NCI-H2171 (cell line): ENCODE results near the gene EP400.
A peak's percentile ranks its signal among the peaks of the same experiment; 100 is the strongest.

Experiments
- DNase-seq: peaks from one replicate; lab custom pipeline; 2025; lab: John Stamatoyannopoulos, UW

EP400 gene, protein sequence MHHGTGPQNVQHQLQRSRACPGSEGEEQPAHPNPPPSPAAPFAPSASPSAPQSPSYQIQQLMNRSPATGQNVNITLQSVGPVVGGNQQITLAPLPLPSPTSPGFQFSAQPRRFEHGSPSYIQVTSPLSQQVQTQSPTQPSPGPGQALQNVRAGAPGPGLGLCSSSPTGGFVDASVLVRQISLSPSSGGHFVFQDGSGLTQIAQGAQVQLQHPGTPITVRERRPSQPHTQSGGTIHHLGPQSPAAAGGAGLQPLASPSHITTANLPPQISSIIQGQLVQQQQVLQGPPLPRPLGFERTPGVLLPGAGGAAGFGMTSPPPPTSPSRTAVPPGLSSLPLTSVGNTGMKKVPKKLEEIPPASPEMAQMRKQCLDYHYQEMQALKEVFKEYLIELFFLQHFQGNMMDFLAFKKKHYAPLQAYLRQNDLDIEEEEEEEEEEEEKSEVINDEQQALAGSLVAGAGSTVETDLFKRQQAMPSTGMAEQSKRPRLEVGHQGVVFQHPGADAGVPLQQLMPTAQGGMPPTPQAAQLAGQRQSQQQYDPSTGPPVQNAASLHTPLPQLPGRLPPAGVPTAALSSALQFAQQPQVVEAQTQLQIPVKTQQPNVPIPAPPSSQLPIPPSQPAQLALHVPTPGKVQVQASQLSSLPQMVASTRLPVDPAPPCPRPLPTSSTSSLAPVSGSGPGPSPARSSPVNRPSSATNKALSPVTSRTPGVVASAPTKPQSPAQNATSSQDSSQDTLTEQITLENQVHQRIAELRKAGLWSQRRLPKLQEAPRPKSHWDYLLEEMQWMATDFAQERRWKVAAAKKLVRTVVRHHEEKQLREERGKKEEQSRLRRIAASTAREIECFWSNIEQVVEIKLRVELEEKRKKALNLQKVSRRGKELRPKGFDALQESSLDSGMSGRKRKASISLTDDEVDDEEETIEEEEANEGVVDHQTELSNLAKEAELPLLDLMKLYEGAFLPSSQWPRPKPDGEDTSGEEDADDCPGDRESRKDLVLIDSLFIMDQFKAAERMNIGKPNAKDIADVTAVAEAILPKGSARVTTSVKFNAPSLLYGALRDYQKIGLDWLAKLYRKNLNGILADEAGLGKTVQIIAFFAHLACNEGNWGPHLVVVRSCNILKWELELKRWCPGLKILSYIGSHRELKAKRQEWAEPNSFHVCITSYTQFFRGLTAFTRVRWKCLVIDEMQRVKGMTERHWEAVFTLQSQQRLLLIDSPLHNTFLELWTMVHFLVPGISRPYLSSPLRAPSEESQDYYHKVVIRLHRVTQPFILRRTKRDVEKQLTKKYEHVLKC (N-terminal part only)

DNA sequence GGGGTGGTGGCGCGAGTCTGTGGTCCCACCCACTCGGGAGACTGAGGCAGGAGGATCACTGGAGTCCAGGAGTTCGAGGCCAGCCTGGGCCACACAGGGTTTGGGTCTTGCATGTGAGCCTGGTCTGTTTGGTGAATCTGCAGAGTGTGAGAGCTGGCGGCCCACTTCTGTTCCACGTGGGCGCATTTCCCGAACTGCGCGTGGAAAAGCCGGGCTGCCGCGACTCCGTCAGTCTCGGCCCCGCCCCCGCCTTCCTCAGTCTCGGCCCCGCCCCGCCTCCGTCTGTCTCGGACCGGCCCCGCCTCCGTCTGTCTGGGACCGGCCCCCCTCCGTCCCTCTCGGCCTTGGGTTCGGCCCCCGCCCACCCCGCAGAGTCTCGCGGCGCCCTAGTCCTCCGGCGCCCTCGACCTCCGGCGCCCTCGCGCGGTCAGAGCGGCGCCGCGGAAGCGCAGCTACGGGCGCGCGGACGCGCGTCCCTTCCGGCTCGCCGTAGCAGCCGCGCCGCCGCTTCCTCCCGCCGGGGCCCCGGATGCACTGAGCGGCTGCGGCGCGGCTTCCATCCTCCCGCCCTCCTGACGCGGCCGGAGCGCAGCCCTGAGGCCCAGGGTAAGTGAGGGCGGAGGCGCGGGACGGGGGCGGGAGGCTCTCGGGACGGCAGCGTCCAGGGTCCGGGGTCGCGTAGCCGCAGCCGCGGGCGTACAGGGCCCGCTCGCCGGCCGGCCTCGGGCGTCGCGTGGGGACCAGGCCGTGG is at the start of gene EP400:
Gene EP400, plus strand, starts transcription at position 512 of the 751 bp plus-strand sequence. CDS start 10,678 bp downstream, outside the sequence.
- DNase-seq: peak; percentile 95

DNA sequence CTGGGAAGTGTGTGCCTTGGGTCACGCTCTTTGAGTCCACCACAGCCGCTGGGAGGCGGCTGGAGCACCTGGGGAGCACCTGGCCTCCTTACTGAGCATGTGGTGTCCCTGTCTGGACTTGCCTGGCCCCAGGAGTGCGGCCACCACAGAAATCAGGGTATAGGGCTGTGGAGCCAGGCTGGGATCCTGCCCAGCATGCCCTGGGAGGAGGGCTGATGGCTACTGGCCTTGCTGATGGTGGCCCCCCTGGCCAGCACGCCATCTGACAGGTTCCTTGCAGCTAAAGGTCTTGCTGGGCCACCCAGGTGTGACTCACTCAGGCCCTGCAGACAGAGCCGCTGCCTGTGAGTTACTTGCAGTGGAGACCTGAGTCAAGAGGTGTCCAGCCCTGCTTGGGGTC is 49.3 kb upstream of the EP400 start:
- DNase-seq: no peak

DNA sequence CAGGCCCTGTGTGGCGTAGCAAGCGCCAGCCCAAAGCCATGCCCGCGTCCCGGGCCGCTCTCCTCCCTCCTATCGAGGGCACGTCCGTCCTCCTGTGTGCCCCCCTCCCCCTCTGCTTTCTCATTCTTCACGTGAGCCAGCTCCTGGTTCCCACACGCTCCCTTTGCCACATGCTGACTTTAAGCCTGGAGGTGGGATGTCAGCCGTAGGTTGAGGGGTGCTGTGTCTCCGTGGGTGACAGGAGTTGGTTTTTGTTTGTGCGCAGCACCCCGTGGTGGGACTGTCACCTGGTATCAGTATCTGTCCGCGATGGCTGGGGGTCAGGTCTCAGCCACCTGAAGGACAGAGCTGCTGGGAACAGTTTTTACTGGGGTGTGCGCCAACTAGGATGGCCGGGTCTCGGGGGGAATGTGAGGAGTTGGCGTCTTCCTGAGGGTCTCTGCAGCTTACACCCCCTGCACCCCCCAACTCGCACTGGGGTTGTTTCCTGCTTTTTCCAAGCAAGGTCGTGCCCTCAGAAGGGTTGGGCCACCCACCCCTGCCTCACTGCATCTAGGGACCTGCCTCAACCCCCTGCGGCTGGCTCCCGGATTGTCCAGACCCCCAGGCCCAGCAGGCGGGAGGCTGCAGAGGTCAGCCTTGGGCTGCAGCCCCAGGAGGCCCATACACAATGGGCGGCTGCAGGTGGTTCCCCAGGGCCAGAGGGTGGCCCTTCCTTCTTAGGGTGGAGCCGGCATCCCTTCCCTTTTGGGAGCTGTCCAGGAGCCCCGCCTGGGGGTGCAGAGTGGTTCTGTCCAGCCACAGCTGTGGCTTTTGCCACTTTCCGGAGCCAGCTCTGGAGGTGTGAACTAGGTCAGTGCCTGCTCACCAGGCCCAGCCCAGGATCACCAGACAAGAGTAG is 48.1 kb upstream of the EP400 start:
- no peak for DNase-seq

DNA sequence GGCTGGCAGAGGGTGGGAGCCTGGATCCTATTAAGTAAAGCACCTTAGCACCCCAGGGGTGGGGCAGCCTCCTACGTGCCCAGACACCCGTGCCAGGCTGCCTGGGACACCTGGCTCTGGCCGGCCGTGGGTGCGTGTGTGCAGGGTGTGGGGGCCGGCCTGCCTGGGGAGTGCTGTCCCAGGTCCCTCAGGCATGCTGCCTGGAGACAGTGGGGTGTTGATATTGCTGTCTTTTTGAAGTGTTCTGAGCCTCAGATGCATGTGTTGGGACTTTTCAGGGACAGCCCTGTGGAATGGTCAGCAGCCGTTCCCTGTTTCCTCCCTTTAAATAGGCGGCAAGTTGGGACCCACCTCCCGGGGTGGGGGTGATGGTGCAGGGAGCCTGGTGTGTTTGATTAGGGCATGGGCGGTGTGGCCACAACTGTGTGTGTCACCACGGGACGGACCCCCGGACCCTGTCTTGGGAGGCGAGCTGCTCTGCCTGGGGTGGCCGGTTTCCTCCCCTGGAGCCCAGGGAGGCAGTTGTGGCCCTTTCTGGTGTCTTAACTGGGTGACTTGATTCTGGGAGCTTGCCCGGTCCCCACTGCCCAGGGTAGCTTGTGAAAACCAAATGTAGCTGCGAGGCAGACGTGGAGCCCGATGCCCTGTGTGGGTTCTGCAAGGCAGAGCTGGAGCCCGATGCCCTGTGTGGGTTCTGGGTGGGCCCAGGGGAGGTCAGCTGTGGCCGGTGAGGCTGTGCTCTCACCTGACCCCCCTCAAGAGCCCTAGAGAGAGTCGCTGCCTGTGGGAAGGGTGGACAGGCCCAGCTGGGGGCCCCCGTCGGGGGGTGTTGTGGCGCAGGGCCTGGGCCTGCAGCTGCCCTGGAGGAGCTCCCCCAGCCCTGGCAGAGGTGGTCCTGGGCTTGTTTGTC is 47.2 kb upstream of the EP400 start:
- DNase-seq: no peak

DNA sequence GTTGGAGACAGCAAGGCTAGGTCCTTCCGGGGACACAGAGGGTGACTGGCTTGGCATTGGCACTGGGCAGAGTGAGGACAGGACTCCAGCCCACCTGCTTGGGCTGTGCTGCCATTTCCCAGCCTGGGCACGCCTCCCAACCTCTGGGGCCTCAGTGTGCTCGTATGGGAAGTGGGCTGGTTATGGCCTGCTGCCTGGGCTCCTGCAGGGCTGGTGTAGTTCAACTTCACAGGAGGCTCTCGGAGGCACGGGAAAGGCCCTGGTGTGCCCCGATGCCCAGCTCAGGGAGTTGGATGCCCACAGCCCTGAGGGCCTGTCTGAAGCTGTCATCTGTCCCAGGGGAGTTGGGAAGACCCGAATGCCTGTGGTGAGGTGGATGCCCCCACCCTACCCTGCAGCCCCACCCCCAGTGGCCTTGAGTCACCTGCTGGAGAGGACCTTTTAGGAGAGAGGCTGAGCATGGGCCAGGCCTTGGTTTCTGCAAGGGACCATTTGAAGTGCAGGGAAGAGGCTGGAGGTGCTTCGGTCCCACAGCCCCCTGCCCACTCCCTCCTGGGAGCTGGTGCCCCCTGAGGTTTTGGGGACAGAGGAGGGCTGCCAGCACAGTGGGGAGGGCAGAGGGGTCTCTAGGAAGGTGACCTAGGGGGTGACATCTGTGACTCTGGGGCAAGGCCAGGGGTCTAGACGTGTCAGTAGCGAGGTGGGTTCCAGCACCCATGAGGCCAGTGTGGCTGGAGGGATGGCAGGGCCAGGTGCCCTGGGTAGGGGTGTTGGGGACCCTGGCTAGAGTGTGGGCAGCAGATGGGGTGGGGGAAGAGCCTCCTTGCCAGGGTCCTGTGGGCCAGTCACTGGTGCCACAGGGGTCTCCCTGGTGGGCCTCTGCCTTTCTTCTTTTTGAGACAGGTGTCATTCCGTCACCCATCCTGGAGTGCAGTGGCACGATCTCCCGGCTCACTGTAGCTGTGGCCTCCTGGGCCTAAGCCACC is 46.2 kb upstream of the EP400 start:
- DNase-seq: no peak

DNA sequence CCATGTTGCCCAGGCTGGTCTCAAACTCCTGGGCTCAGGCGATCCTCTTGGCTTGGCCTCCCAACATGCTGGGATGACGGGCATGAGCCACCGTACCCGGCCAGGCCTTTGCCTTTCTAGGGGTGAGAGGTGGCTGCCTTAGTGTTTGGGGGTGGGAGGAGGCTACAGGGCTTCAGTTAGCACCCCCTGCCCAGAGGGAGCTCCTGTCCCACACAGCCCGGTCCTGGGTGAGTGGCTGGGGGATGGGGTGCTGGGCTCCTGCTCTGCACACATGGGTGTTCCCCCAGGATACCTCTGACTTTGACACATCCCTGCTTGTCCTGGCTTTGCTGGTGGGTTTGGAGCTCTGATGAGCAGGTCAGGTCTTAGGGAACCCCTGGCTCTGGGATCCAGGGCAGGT is 45.4 kb upstream of the EP400 start:
- DNase-seq: no peak

DNA sequence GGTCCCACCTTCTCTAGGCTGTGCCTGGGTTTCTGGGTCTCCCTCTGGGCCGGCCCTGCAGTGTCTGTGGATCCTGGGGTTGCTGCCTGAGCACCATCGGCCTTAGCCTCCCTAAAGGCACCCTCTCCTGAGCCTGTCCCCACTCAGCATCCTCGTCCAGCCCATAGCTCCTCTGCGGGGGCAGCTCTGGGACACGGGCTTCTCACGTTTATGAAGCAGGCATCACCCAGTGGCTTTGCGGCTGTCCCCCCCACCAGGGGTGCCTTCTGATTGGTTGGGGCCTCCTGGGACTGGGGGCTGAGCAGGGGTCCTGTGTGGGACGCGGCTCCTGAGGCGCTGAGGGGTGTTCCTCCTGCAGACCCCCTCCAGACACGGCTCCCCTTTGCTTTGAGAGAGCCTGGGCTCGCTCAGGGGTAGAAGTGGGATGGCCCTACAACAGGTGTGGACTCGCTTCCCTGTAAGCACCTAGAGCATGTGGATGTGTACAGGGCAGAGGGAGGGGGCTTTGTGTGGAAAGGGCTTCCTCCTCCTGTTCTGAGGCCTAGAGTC is 44.6 kb upstream of the EP400 start:
- DNase-seq: no peak

DNA sequence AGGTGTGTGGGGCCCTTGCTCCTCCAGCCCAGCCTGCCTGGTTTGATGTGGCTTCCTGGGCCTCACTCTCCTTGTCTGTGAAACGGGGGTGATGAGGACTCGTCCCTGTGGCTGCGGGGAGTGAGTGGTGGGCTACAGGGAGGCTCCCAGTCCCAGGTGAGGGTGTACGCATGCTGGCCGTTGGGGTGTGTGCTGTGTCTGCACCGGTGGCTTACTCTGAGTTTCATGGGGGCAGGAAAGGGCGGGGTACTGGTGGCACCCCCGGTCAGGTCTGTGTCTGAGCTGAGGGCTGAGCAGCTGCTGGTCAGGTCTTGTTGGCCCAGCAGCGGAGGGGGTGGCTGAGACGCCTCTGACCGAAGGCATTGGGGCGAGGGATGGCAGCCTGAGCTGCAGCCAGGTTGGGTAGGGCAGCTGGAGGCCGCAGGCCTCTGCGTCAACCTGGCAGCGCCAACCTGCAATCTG is 44.1 kb upstream of the EP400 start:
- no peak for DNase-seq

DNA sequence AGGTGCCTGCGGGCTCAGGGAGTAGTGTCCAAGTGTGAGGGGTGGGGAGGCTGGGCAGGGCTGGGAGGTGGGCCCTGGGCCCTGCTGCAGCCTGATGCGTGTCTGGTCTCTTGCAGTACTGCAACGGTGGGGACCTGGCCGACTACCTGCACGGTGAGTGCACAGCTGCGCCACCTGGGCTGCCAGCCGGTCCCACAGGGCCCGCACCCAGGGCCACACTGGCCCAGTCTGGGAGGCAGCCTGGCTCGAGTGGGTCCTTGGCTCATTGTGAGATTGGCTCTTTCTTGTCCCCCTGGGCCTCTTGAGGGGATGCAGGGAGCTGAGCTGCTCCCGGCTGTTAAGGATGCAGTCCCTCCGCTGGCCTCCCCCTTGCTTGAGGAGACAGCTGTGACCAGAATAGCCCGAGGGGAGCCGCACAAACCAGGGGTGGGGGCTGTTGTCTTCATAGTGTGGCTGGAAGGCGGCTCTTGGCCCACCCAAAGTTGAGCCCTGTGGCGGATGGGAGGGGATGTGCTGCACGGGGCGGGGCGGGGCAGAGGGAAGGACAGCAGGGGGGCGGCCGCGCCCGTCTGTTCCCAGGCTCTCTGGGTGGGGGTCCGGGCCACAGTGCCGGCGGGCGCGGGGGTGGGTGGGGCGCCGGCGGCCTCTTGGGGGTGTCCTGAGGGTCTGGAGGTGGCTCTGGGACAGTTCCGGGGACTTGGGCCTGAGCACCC is 42.2 kb upstream of the EP400 start:
- no peak for DNase-seq

DNA sequence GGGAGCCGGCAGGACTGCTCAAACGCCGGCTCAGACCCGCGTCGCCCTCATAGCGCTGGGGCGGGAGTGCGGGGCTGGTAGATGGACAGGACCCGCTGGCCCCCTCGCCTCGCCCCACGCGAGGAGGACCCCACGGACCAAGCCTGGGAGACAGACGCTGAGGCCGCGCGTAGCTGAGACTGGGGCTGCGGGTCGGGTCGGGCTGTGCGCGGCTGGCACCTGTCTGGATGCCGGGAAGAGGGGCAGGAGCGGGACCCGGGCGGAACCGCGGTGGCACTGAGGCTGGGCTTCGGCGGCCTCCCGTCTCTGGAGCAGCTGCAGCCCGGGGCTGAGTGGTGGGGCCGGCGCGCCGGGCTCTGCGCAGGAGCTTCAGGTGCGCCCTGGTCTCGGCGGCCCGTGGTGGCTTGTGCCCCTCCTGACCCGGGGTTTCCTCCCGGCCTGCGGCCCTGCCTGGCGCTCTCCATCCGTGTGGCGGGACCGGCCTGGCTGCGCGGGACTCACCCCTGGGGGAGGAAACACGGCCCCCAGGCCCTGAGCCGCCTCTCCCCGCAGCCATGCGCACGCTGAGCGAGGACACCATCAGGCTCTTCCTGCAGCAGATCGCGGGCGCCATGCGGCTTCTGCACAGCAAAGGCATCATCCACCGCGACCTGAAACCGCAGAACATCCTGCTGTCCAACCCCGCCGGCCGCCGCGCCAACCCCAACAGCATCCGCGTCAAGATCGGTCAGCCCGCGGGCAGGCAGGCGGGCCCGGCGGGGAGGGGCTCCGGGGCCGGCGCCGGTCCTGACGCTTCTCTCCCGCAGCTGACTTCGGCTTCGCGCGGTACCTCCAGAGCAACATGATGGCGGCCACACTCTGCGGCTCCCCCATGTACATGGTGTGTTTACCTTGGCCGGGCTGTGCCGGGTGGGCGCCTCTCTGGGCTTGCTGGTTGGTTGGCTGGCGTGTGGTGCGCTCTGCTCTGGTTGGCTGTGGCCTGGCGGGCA is 41.4 kb upstream of the EP400 start:
- DNase-seq: no peak

DNA sequence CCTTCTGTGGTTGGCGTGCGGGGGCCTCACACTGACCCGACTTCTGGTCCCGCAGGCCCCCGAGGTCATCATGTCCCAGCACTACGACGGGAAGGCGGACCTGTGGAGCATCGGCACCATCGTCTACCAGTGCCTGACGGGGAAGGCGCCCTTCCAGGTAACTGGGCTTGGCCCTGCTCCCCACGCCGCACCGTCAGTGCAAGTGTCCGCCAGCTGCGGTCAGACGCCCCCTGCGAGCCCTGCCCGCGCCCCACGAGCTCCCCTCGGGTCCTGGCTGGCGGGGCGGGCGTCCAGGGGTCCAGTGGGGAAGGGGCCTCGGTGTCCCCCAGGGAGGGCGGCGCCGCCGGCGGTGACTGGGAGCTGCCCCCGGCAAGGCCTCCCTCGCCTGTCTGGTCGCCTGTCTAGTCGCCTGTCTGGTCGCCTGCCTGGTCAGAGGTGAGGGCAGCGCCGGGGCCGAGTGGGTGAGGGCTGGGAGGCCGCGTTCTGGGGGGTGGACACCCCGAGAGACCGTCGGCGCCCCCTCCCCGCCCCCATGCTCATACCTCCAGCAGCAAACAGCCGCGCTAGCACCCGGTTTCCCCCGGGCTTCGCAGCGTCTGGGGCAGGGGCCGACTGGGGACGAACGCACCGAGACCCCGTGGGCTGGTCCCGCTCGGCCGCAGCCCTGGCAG is 40.5 kb upstream of the EP400 start:
- DNase-seq: no peak

DNA sequence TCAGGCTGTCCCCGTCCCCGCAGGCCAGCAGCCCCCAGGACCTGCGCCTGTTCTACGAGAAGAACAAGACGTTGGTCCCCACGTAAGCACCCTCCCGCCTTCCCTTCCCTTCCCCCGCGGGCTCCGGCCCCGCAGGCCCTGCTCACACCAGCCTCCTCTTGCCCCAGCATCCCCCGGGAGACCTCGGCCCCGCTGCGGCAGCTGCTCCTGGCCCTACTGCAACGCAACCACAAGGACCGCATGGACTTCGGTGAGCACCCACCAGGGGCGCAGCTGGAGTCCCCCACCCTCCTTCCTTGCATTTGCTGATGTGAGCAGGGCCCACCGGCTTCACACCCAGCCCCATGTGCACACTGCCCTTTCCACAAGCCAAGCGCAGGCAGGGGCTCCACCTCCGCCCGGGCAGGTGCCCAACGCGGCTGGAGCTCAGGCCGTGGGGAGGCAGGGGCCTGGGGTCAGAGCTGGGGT is 40.0 kb upstream of the EP400 start:
- DNase-seq: no peak

DNA sequence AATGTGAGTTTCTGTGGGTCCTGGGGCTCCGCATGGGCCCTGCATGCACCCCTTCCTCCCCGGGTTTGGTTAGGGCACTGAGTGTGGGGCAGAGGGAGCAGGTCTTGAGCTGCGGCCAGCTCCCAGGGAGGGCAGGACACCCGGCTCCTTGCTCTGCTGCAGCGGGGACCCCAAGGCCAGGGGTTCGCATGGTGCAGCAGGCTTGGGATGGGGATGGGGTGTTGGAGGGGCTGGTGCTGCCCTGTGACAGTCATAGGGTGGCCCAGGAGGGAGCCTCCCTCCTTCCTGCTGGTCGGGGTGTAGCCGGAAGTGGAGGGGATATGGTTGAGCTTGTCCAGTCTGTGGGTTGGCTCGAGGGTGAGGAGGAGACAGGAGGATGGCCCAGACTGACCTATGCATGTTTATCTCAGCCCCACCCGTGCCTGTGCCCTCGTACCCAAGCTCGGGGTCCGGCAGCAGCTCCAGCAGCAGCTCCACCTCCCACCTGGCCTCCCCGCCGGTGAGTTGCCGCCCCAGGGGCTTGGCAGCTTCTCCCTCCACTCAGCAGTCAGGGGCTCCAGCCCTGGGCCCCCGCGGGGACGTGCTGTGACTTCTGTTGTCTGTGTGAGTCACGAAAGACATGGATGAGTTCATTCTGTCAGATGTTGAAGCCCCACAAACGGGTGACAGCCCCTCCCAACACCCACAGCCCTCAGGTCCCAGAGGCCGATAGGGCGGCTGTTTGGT is 39.3 kb upstream of the EP400 start:
- DNase-seq: no peak

DNA sequence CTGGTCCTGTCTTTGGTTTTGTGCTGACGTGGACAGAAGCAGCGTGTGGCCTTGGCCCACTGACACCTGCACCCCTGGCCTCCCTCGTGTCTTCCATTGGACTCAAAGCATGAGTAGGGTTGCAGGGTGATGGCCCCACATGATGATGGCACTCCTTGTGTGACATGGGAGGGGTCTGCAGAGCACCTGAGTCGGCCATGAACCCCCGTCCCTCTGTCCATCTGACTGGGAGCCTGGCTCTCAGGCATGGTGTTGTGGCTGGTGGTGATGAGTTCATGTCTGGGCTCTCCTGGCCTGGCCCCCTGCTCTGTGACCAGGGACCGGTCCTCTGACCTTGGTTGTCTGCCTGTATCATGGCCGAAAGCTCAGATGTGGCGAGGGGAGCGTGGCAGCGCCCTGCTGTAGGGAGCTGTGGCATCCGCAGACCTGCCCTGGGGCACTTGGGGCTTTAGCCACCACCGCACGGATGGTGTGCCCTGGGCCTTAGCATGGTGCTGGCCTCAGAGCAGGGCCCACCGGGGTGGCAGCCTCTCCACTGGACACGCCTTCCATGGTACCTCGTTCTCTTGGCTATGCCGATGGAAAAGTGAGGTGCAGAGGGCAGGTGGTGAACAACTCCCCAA is 38.6 kb upstream of the EP400 start:
- no peak for DNase-seq
